ENCODE measurements around the gene ATP6V0B. TPM values are rescaled to one million over a fixed set of nuclear protein-coding genes. Genes with fewer than 3 reads are reported as not detected.

ATP6V0B gene
- total and polyA plus RNA-seq, 3 experiments from 2014 or later, result 184 to 205 (median 190) TPM

DNA sequence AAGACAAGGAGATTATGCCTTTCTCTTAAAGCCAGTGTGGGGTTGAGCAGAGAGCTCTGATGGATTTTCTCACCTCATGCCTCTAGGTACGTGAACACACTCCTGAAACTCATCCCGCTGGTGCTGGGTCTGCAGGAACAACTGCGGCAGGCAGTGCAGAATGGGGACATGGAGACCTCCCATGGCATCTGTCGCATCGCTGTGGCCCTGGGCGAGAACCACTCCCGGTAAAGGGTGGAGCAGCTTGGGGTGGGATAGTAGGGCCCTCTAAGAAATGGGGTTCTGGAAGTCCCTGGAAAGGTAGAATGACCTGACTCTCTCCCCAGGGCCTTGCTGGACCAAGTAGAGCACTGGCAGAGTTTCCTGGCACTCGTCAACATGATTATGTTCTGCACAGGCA is 18.5 kb upstream of the ATP6V0B start:
- Histone ChIP-seq H3K36me3 (ENCODE audit: insufficient read depth, low read length) (peaks cover 18% of the 10 kb centered on the region), H3K9me3 (ENCODE audit: low read length) (no peaks in the 10 kb centered on the region), H3K27me3 (ENCODE audit: insufficient read depth, low read length, poor library complexity, severe bottlenecking) (no peaks in the 10 kb centered on the region), H3K27ac (ENCODE audit: low read depth, low read length) (no peak overlapping the region), H3K4me3 (ENCODE audit: low read length) (no peak overlapping the region), H3K4me1 (ENCODE audit: insufficient read depth, low read length) (no peaks in the 10 kb centered on the region)
- Mint-ChIP-seq H3K27me3 (peaks cover 0 to 1% of the 10 kb centered on the region in 2 donors), H3K4me3 (no peak overlapping the region), H3K9me3 (no peaks in the 10 kb centered on the region), H3K4me1 (peaks cover 2 to 12% (median 3%) of the 10 kb centered on the region in 3 donors), H3K27ac (peak overlapping the region in 1 of 8 donors; percentile 33), H3K36me3 (peaks cover 0 to 42% (median 10%) of the 10 kb centered on the region in 3 donors)
- ChIA-PET CTCF (interaction anchor here (1.7 kb wide), 1 partner anchor 22 kb away, joined by 6 read pairs; no protein-coding TSS in a partner anchor), POLR2A (no interaction called here)
- no peak for DNase-seq

DNA sequence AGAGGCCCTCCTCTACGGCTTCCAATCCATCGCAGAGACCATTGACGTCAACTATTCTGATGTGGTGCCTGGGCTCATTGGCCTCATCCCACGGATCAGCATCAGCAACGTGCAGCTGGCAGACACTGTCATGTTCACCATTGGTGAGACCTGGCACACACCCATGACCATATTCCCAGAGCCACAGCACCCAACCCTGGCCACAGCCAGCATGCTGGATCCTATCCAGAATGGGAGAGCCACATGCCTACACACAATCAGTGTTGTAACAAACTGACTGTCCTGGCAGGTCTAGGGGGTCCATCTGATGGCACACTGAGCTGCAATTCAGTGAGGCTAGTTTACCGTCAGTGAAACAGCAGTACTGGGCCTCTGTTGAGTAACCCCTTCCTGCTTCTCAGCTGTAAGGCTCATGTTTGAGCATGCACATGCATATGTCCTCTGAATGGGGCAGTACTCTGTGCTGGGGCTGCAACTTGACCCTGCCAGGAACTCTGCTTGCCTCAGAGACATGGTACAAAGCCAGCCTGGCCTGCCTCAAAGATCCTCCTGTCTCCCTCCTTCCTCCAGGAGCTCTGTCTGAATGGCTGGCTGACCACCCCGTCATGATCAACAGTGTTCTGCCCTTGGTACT is 17.2 kb upstream of the ATP6V0B start:
- no peaks in the 10 kb centered on the region for H3K9me3 ChIP-seq (ENCODE audit: low read length)
- H3K9me3 Mint-ChIP-seq, result no peaks in the 10 kb centered on the region
- CTCF ChIA-PET, result interaction anchor here (0.8 to 1.4 kb wide), 2 partner anchors 10 to 13 kb away, joined by 3 read pairs; no protein-coding TSS in a partner anchor
- POLR2A ChIA-PET, result no interaction called here
- no peak overlapping the region for H3K27ac Mint-ChIP-seq
- H3K4me3 ChIP-seq (ENCODE audit: low read length), result no peak overlapping the region
- H3K27me3 ChIP-seq (ENCODE audit: insufficient read depth, low read length, poor library complexity, severe bottlenecking), result no peaks in the 10 kb centered on the region
- DNase-seq, result no peak
- H3K27me3 Mint-ChIP-seq, result peaks cover 0 to 1% of the 10 kb centered on the region in 2 donors
- H3K4me1 ChIP-seq (ENCODE audit: insufficient read depth, low read length), result no peaks in the 10 kb centered on the region
- peaks cover 0 to 4% (median 0%) of the 10 kb centered on the region in 3 donors for H3K4me1 Mint-ChIP-seq
- no peak overlapping the region for H3K4me3 Mint-ChIP-seq
- peaks cover 0 to 52% (median 15%) of the 10 kb centered on the region in 3 donors for H3K36me3 Mint-ChIP-seq
- H3K27ac ChIP-seq (ENCODE audit: low read depth, low read length), result no peak overlapping the region
- peaks cover 19% of the 10 kb centered on the region for H3K36me3 ChIP-seq (ENCODE audit: insufficient read depth, low read length)

DNA sequence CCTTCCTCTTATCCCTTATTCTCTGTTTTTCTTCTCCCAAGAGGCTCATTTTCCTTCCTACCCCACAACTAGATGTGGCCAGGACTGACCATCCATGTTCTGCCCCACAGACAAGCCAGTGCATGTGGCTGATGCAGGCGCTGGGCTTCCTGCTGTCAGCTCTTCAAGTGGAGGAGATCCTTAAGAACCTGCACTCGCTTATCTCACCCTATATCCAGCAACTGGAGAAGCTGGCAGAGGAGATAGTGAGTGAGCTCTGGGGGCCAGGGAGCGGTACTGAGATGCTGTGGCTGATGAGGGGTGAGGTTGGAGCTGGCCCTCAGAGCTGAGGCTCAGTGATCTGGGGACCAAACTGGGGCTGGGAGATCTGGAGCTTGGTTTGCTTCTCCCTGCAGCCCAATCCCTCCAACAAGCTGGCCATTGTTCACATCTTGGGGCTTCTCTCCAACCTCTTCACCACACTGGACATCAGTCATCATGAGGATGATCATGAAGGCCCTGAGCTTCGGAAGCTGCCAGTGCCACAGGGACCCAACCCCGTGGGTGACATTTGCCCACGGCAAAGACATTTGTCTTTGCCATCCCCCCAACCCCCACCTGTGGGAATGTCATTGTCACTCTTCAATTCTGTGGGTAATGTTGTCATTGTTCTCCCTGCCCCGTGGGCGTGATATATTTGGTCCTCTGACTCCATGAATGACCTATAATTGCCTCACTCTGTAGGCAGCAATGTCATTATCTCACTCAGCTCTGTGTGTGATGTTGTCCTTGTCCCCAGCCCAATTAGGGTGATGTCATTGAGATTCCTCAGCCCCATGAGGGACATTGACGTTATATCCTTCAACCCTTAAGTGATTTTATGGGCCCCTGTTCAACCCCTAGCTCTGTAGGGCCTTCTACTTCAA is 16.2 kb upstream of the ATP6V0B start:
- H3K27ac ChIP-seq (ENCODE audit: low read depth, low read length), result no peak overlapping the region
- H3K27me3 Mint-ChIP-seq, result peaks cover 0 to 1% of the 10 kb centered on the region in 2 donors
- no peaks in the 10 kb centered on the region for H3K4me1 ChIP-seq (ENCODE audit: insufficient read depth, low read length)
- H3K4me1 Mint-ChIP-seq, result peaks cover 0 to 4% (median 0%) of the 10 kb centered on the region in 3 donors
- CTCF ChIA-PET, result interaction anchor here (0.8 to 1.4 kb wide), 3 partner anchors 11 to 46 kb away, joined by 3 read pairs; no protein-coding TSS in a partner anchor
- DNase-seq, result no peak
- peaks cover 0 to 57% (median 16%) of the 10 kb centered on the region in 3 donors for H3K36me3 Mint-ChIP-seq
- POLR2A ChIA-PET, result no interaction called here
- no peaks in the 10 kb centered on the region for H3K9me3 Mint-ChIP-seq
- H3K9me3 ChIP-seq (ENCODE audit: low read length), result no peaks in the 10 kb centered on the region
- no peak overlapping the region for H3K4me3 ChIP-seq (ENCODE audit: low read length)
- no peak overlapping the region for H3K4me3 Mint-ChIP-seq
- no peak overlapping the region for H3K27ac Mint-ChIP-seq
- peaks cover 22% of the 10 kb centered on the region for H3K36me3 ChIP-seq (ENCODE audit: insufficient read depth, low read length)
- H3K27me3 ChIP-seq (ENCODE audit: insufficient read depth, low read length, poor library complexity, severe bottlenecking), result no peaks in the 10 kb centered on the region

DNA sequence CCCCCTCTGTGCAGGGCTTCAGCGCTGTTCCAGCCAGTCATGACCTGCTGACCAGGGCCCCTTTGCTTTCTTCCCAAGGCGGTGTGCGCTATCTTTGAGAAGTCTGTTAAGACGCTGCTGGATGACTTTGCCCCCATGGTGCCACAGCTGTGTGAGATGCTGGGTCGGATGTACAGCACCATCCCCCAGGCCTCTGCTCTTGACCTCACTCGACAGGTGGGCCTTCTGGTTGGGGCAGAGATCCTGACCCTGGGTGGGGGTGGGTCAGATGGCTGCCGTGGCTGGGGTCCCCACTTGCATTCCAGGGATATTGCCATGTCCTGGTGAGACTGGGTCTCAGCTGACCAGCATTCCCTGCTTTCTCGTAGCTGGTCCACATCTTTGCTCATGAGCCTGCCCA is 14.0 kb upstream of the ATP6V0B start:
- Histone ChIP-seq H3K27ac (ENCODE audit: low read depth, low read length) (no peak overlapping the region), H3K36me3 (ENCODE audit: insufficient read depth, low read length) (peaks cover 22% of the 10 kb centered on the region), H3K27me3 (ENCODE audit: insufficient read depth, low read length, poor library complexity, severe bottlenecking) (no peaks in the 10 kb centered on the region), H3K4me1 (ENCODE audit: insufficient read depth, low read length) (no peaks in the 10 kb centered on the region), H3K4me3 (ENCODE audit: low read length) (no peak overlapping the region), H3K9me3 (ENCODE audit: low read length) (no peaks in the 10 kb centered on the region)
- H3K4me1 Mint-ChIP-seq, result no peaks in the 10 kb centered on the region
- no peaks in the 10 kb centered on the region for H3K9me3 Mint-ChIP-seq
- no peak for DNase-seq
- no peak overlapping the region for H3K27ac Mint-ChIP-seq
- no peaks in the 10 kb centered on the region for H3K27me3 Mint-ChIP-seq
- H3K36me3 Mint-ChIP-seq, result peaks cover 0 to 55% (median 16%) of the 10 kb centered on the region in 3 donors
- ChIA-PET POLR2A (no interaction called here), CTCF (no interaction called here)
- H3K4me3 Mint-ChIP-seq, result no peak overlapping the region

DNA sequence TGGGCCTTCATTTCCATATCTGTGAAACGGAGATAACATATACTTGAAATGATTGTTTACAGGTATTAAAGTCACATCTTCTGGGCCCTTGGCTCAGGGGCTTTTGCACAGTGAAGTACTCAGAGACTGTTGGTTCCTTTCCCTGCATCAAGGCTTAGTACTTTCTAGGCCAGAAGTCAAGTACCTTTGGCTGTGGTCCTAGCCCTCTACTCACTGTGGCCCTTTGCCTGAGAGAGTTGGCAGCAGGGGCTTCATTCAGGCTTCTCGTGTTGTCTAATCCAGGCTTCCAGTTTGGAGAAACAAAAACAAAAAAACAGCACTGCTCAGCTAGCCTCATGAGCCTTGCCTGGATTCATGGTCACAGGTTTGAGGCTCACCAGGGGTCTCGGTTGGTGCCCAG is 13.1 kb upstream of the ATP6V0B start:
- Histone ChIP-seq H3K4me1 (ENCODE audit: insufficient read depth, low read length) (no peaks in the 10 kb centered on the region), H3K27me3 (ENCODE audit: insufficient read depth, low read length, poor library complexity, severe bottlenecking) (no peaks in the 10 kb centered on the region), H3K36me3 (ENCODE audit: insufficient read depth, low read length) (peaks cover 22% of the 10 kb centered on the region), H3K27ac (ENCODE audit: low read depth, low read length) (no peak overlapping the region), H3K4me3 (ENCODE audit: low read length) (no peak overlapping the region), H3K9me3 (ENCODE audit: low read length) (no peaks in the 10 kb centered on the region)
- ChIA-PET POLR2A (no interaction called here), CTCF (interaction anchor here (1.3 kb wide), 1 partner anchor 28 kb away, joined by 4 read pairs; the partner anchor contains the start of gene ARTN)
- DNase-seq, result no peak
- Mint-ChIP-seq H3K4me3 (no peak overlapping the region), H3K4me1 (no peaks in the 10 kb centered on the region), H3K27ac (no peak overlapping the region), H3K27me3 (no peaks in the 10 kb centered on the region), H3K9me3 (no peaks in the 10 kb centered on the region), H3K36me3 (peaks cover 0 to 55% (median 16%) of the 10 kb centered on the region in 3 donors)

DNA sequence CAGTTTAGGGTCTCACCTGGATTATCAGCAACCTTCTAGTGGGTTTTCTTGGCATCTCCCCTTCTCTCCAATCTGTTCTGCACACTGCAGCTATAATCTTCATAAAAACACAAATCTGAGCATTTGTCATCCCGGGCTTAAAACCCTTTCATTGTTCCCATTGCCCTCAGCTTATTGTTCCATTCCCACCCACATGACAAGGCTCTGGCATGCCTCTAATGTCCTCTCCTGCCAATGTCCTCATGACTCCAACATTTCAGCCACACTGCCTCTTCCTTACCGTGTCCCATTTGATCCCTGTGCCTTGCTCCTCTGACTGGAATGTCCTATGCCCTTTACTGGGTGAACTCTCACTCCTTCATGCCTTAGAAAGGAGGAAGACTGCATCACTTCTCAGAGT is 12.4 kb upstream of the ATP6V0B start:
- Mint-ChIP-seq H3K27me3 (no peaks in the 10 kb centered on the region), H3K9me3 (no peaks in the 10 kb centered on the region), H3K4me1 (no peaks in the 10 kb centered on the region), H3K36me3 (peaks cover 0 to 50% (median 13%) of the 10 kb centered on the region in 3 donors), H3K4me3 (no peak overlapping the region), H3K27ac (peak overlapping the region in 1 of 8 donors; percentile 11)
- Histone ChIP-seq H3K4me3 (ENCODE audit: low read length) (no peak overlapping the region), H3K36me3 (ENCODE audit: insufficient read depth, low read length) (peaks cover 19% of the 10 kb centered on the region), H3K9me3 (ENCODE audit: low read length) (no peaks in the 10 kb centered on the region), H3K4me1 (ENCODE audit: insufficient read depth, low read length) (no peaks in the 10 kb centered on the region), H3K27ac (ENCODE audit: low read depth, low read length) (no peak overlapping the region), H3K27me3 (ENCODE audit: insufficient read depth, low read length, poor library complexity, severe bottlenecking) (no peaks in the 10 kb centered on the region)
- POLR2A ChIA-PET, result no interaction called here
- DNase-seq, result no peak
- CTCF ChIA-PET, result interaction anchor here (1.3 kb wide), 1 partner anchor 29 kb away, joined by 4 read pairs; the partner anchor contains the start of gene ARTN

DNA sequence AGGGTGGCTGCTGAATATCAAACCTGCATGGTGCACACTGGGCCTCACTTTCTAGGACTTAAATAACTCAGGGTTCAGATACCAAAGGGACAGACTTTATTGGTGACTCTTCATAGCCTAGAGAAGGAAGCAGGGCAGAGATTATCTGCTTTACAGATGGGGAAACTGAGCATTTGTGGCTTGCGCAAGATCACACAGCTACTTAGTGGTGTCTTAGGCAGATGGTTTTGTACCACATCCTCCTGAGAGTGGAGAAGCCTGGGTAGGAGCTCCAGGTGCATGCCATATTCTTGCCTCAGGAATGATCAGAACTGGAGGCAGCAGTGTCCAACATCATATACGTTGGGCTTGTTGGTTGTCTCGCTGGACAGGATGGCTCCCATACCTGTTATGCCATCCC is 11.8 kb upstream of the ATP6V0B start:
- Histone ChIP-seq H3K36me3 (ENCODE audit: insufficient read depth, low read length) (peaks cover 12% of the 10 kb centered on the region), H3K4me3 (ENCODE audit: low read length) (no peak overlapping the region), H3K9me3 (ENCODE audit: low read length) (no peaks in the 10 kb centered on the region), H3K27me3 (ENCODE audit: insufficient read depth, low read length, poor library complexity, severe bottlenecking) (no peaks in the 10 kb centered on the region), H3K27ac (ENCODE audit: low read depth, low read length) (no peak overlapping the region), H3K4me1 (ENCODE audit: insufficient read depth, low read length) (no peaks in the 10 kb centered on the region)
- H3K27ac Mint-ChIP-seq, result no peak overlapping the region
- H3K4me1 Mint-ChIP-seq, result no peaks in the 10 kb centered on the region
- ChIA-PET POLR2A (no interaction called here), CTCF (interaction anchor here (1.3 kb wide), 1 partner anchor 29 kb away, joined by 4 read pairs; the partner anchor contains the start of gene ARTN)
- peaks cover 0 to 45% (median 9%) of the 10 kb centered on the region in 3 donors for H3K36me3 Mint-ChIP-seq
- H3K9me3 Mint-ChIP-seq, result no peaks in the 10 kb centered on the region
- no peaks in the 10 kb centered on the region for H3K27me3 Mint-ChIP-seq
- no peak for DNase-seq
- H3K4me3 Mint-ChIP-seq, result no peak overlapping the region

DNA sequence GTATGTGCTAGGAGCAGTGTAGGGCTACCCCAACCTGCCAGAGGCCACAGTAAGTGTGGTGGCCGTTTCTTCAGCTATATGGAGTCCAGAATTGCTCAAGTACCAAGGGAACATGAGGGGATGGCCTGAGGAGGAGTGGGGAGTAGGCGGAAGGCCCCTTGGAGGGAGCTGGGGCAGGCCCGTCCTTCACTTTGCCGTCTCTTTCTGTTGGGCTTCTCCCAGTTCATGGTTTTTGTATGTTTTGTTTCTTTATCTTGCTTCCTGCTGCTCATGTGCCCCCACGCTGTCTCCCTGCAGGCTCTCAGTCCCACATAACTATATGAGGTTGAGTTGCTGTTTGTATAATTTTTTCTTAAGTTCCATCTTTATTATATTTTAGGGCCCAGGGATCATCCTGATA is 10.9 kb upstream of the ATP6V0B start:
- Mint-ChIP-seq H3K36me3 (peaks cover 0 to 36% (median 7%) of the 10 kb centered on the region in 3 donors), H3K27ac (no peak overlapping the region), H3K27me3 (no peaks in the 10 kb centered on the region), H3K9me3 (no peaks in the 10 kb centered on the region), H3K4me1 (no peaks in the 10 kb centered on the region), H3K4me3 (no peak overlapping the region)
- H3K4me3 ChIP-seq (ENCODE audit: low read length), result no peak overlapping the region
- no peak for DNase-seq
- POLR2A ChIA-PET, result no interaction called here
- CTCF ChIA-PET, result no interaction called here
- no peaks in the 10 kb centered on the region for H3K9me3 ChIP-seq (ENCODE audit: low read length)
- H3K27me3 ChIP-seq (ENCODE audit: insufficient read depth, low read length, poor library complexity, severe bottlenecking), result no peaks in the 10 kb centered on the region
- no peaks in the 10 kb centered on the region for H3K4me1 ChIP-seq (ENCODE audit: insufficient read depth, low read length)
- H3K27ac ChIP-seq (ENCODE audit: low read depth, low read length), result no peak overlapping the region
- H3K36me3 ChIP-seq (ENCODE audit: insufficient read depth, low read length), result peaks cover 7% of the 10 kb centered on the region
